ENCODE data around the gene NAGLU.
A peak's percentile ranks its signal among the peaks of the same experiment; 100 is the strongest.
"Not testable (repeated sequence)": the region's sequence is repeated elsewhere in the genome, so short reads cannot be mapped to it uniquely, and the experiment has no call there.

NAGLU gene

GRCh38 chr17:42555122-42555622, 19.1 kb downstream of the NAGLU start:
- Histone ChIP-seq H3K79me2 (ENCODE audit: control insufficient read depth, insufficient read depth, low read length, unreplicated experiment) (peaks cover 5% of the 10 kb centered on the region), H3K4me3 (ENCODE audit: low read depth, low read length) (peak overlapping the region; percentile 90), H3K4me1 (ENCODE audit: control insufficient read depth, insufficient read depth, low read length, unreplicated experiment) (peaks cover 7% of the 10 kb centered on the region), H3K36me3 (ENCODE audit: insufficient read depth, low read length) (no peaks in the 10 kb centered on the region), H2AFZ (ENCODE audit: low read length, unreplicated experiment) (peak overlapping the region; percentile 55), H3K27me3 (ENCODE audit: insufficient read depth, low read length) (no peaks in the 10 kb centered on the region), H3K27ac (ENCODE audit: low read depth, low read length) (peak overlapping the region; percentile 21; the same call in 1 of the 2 replicates)

DNA sequence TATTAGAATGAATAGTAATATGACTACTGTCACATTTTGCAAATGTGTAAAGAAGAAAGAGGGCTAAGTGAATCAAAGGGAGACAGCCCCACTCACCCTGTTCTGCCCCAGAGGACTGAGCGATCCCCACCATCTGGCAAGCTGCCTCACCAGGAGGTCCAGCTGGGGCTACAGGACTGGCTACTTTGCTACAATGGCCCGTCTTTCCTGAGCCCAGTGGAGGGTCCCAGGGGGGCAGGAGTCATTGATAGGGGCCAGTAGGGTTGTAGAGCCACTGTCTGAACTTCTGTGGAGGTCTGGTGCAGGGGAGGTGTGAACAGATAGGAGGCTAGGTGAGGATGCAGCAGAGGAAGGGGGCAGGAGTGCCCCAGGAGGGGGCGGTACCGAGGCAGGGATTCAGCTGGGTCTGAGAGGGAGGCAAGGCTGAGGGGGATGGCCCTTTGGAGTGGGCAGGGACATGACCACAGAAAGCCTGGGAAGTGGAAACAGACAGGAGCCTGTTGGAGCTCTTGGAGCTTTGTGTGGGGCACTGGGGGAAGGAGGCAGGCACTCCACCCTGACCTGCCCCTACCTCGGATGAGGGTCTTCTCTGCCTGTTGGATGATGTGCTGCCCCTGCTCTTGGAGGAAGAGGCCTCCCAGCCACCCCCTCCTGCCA, 20.0 kb downstream of the NAGLU start:
- not testable (repeated sequence) for H3K79me2 ChIP-seq (ENCODE audit: control insufficient read depth, insufficient read depth, low read length, unreplicated experiment); H2AFZ ChIP-seq (ENCODE audit: low read length, unreplicated experiment); H3K27me3 ChIP-seq (ENCODE audit: insufficient read depth, low read length); H3K36me3 ChIP-seq (ENCODE audit: insufficient read depth, low read length); H3K4me1 ChIP-seq (ENCODE audit: control insufficient read depth, insufficient read depth, low read length, unreplicated experiment); H3K4me3 ChIP-seq (ENCODE audit: low read depth, low read length); H3K27ac ChIP-seq (ENCODE audit: low read depth, low read length)

GRCh38 chr17:42559075-42559474, 23.0 kb downstream of the NAGLU start:
- H3K27ac ChIP-seq (ENCODE audit: low read depth, low read length): no peak overlapping the region
- H3K4me1 ChIP-seq (ENCODE audit: control insufficient read depth, insufficient read depth, low read length, unreplicated experiment): peaks cover 12% of the 10 kb centered on the region
- H3K36me3 ChIP-seq (ENCODE audit: insufficient read depth, low read length): no peaks in the 10 kb centered on the region
- H2AFZ ChIP-seq (ENCODE audit: low read length, unreplicated experiment): no peak overlapping the region
- no peak overlapping the region for H3K4me3 ChIP-seq (ENCODE audit: low read depth, low read length)
- no peaks in the 10 kb centered on the region for H3K27me3 ChIP-seq (ENCODE audit: insufficient read depth, low read length)
- H3K79me2 ChIP-seq (ENCODE audit: control insufficient read depth, insufficient read depth, low read length, unreplicated experiment): peaks cover 33% of the 10 kb centered on the region

GRCh38 chr17:42560246-42560645, 24.2 kb downstream of the NAGLU start:
- peaks cover 39% of the 10 kb centered on the region for H3K79me2 ChIP-seq (ENCODE audit: control insufficient read depth, insufficient read depth, low read length, unreplicated experiment)
- no peak overlapping the region for H3K27ac ChIP-seq (ENCODE audit: low read depth, low read length)
- peak overlapping the region; percentile 46; the same call in 1 of the 2 replicates for H3K4me3 ChIP-seq (ENCODE audit: low read depth, low read length)
- no peaks in the 10 kb centered on the region; the same call in 1 of the 2 replicates for H3K36me3 ChIP-seq (ENCODE audit: insufficient read depth, low read length)
- H2AFZ ChIP-seq (ENCODE audit: low read length, unreplicated experiment): no peak overlapping the region
- H3K27me3 ChIP-seq (ENCODE audit: insufficient read depth, low read length): no peaks in the 10 kb centered on the region
- H3K4me1 ChIP-seq (ENCODE audit: control insufficient read depth, insufficient read depth, low read length, unreplicated experiment): peaks cover 13% of the 10 kb centered on the region

GRCh38 chr17:42561897-42562387, 25.9 kb downstream of the NAGLU start, which contains the start of gene COASY:
COASY (plus strand) TSS chr17:42562148; CDS start chr17:42562623, 475 bp downstream.
- Histone ChIP-seq H3K79me2 (ENCODE audit: control insufficient read depth, insufficient read depth, low read length, unreplicated experiment) (peaks cover 39% of the 10 kb centered on the region), H2AFZ (ENCODE audit: low read length, unreplicated experiment) (peak within 1 kb of the TSS; percentile 99), H3K36me3 (ENCODE audit: insufficient read depth, low read length) (no peaks in the 10 kb centered on the region; the same call in 1 of the 2 replicates), H3K27me3 (ENCODE audit: insufficient read depth, low read length) (no peaks in the 10 kb centered on the region), H3K4me1 (ENCODE audit: control insufficient read depth, insufficient read depth, low read length, unreplicated experiment) (peaks cover 17% of the 10 kb centered on the region), H3K27ac (ENCODE audit: low read depth, low read length) (peak within 1 kb of the TSS; percentile 72), H3K4me3 (ENCODE audit: low read depth, low read length) (peak within 1 kb of the TSS; percentile 86)

- H2AFZ ChIP-seq (ENCODE audit: low read length, unreplicated experiment): peak overlapping the region; percentile 99
- peaks cover 44% of the 10 kb centered on the region for H3K79me2 ChIP-seq (ENCODE audit: control insufficient read depth, insufficient read depth, low read length, unreplicated experiment)
- peak overlapping the region; percentile 86 for H3K4me3 ChIP-seq (ENCODE audit: low read depth, low read length)
- peaks cover 17% of the 10 kb centered on the region for H3K4me1 ChIP-seq (ENCODE audit: control insufficient read depth, insufficient read depth, low read length, unreplicated experiment)
- H3K27ac ChIP-seq (ENCODE audit: low read depth, low read length): peak overlapping the region; percentile 72
- H3K36me3 ChIP-seq (ENCODE audit: insufficient read depth, low read length): no peaks in the 10 kb centered on the region; the same call in 1 of the 2 replicates
- H3K27me3 ChIP-seq (ENCODE audit: insufficient read depth, low read length): no peaks in the 10 kb centered on the region
Observed at GRCh38 chr17:42562388-42563142, 26.5 kb downstream of the NAGLU start.

GRCh38 chr17:42563143-42563509, 27.1 kb downstream of the NAGLU start:
- H3K4me3 ChIP-seq (ENCODE audit: low read depth, low read length): peak overlapping the region; percentile 86
- H3K4me1 ChIP-seq (ENCODE audit: control insufficient read depth, insufficient read depth, low read length, unreplicated experiment): peaks cover 17% of the 10 kb centered on the region
- peaks cover 48% of the 10 kb centered on the region for H3K79me2 ChIP-seq (ENCODE audit: control insufficient read depth, insufficient read depth, low read length, unreplicated experiment)
- H2AFZ ChIP-seq (ENCODE audit: low read length, unreplicated experiment): no peak overlapping the region
- no peaks in the 10 kb centered on the region; the same call in 1 of the 2 replicates for H3K36me3 ChIP-seq (ENCODE audit: insufficient read depth, low read length)
- no peaks in the 10 kb centered on the region for H3K27me3 ChIP-seq (ENCODE audit: insufficient read depth, low read length)
- H3K27ac ChIP-seq (ENCODE audit: low read depth, low read length): peak overlapping the region; percentile 72

- peak overlapping the region; percentile 86 for H3K4me3 ChIP-seq (ENCODE audit: low read depth, low read length)
- H3K4me1 ChIP-seq (ENCODE audit: control insufficient read depth, insufficient read depth, low read length, unreplicated experiment): peaks cover 17% of the 10 kb centered on the region
- H3K36me3 ChIP-seq (ENCODE audit: insufficient read depth, low read length): no peaks in the 10 kb centered on the region; the same call in 1 of the 2 replicates
- no peak overlapping the region for H2AFZ ChIP-seq (ENCODE audit: low read length, unreplicated experiment)
- H3K27me3 ChIP-seq (ENCODE audit: insufficient read depth, low read length): no peaks in the 10 kb centered on the region
- no peak overlapping the region for H3K27ac ChIP-seq (ENCODE audit: low read depth, low read length)
- peaks cover 52% of the 10 kb centered on the region for H3K79me2 ChIP-seq (ENCODE audit: control insufficient read depth, insufficient read depth, low read length, unreplicated experiment)
Observed at GRCh38 chr17:42563543-42563942, 27.5 kb downstream of the NAGLU start.

- Histone ChIP-seq H3K36me3 (ENCODE audit: insufficient read depth, low read length) (peaks cover 1% of the 10 kb centered on the region; the same call in 1 of the 2 replicates), H3K4me3 (ENCODE audit: low read depth, low read length) (peak overlapping the region; percentile 86; the same call in 1 of the 2 replicates), H3K4me1 (ENCODE audit: control insufficient read depth, insufficient read depth, low read length, unreplicated experiment) (peaks cover 17% of the 10 kb centered on the region), H3K27me3 (ENCODE audit: insufficient read depth, low read length) (no peaks in the 10 kb centered on the region), H2AFZ (ENCODE audit: low read length, unreplicated experiment) (no peak overlapping the region), H3K27ac (ENCODE audit: low read depth, low read length) (no peak overlapping the region), H3K79me2 (ENCODE audit: control insufficient read depth, insufficient read depth, low read length, unreplicated experiment) (peaks cover 56% of the 10 kb centered on the region)
Observed at GRCh38 chr17:42563950-42564349, 27.9 kb downstream of the NAGLU start.

- H3K36me3 ChIP-seq (ENCODE audit: insufficient read depth, low read length): peaks cover 11% of the 10 kb centered on the region
- no peaks in the 10 kb centered on the region for H3K27me3 ChIP-seq (ENCODE audit: insufficient read depth, low read length)
- H3K4me1 ChIP-seq (ENCODE audit: control insufficient read depth, insufficient read depth, low read length, unreplicated experiment): peaks cover 23% of the 10 kb centered on the region
- H2AFZ ChIP-seq (ENCODE audit: low read length, unreplicated experiment): no peak overlapping the region
- no peak overlapping the region for H3K27ac ChIP-seq (ENCODE audit: low read depth, low read length)
- H3K4me3 ChIP-seq (ENCODE audit: low read depth, low read length): no peak overlapping the region
- peaks cover 60% of the 10 kb centered on the region for H3K79me2 ChIP-seq (ENCODE audit: control insufficient read depth, insufficient read depth, low read length, unreplicated experiment)
Observed at GRCh38 chr17:42564815-42565522, 28.9 kb downstream of the NAGLU start.
